ENCODE data around the gene FHOD1. TPM values are rescaled to one million over a fixed set of nuclear protein-coding genes. Genes with fewer than 3 reads are reported as not detected.

The FHOD1 gene
- polyA plus RNA-seq, 2 donors: 6.3 to 11.4 TPM

- no peaks in the 10 kb centered on the region for H3K27me3 ChIP-seq (ENCODE audit: control insufficient read depth in 1 of 2, insufficient read depth in 2 of 2, low read length in 2 of 2)
- H3K4me1 ChIP-seq (ENCODE audit: control insufficient read depth in 2 of 2, insufficient read depth in 2 of 2, low read length in 1 of 2): peaks cover 0 to 2% of the 10 kb centered on the region in 2 donors
- H3K9me3 ChIP-seq (ENCODE audit: control insufficient read depth in 2 of 2, insufficient read depth in 1 of 2, low read depth in 1 of 2, low read length in 1 of 2): no peaks in the 10 kb centered on the region
- WGBS, 2 donors: 88 to 91% methylated on average over 21 of the region's 21 CpGs
- peaks cover 0 to 6% of the 10 kb centered on the region in 2 donors for H3K36me3 ChIP-seq (ENCODE audit: control insufficient read depth in 2 of 2, insufficient read depth in 2 of 2, low read length in 1 of 2)
- H3K27ac ChIP-seq (ENCODE audit: low read depth in 2 of 2, low read length in 1 of 2): no peak overlapping the region
- H3K4me3 ChIP-seq (ENCODE audit: low read depth in 1 of 2, low read length in 2 of 2): no peak overlapping the region
Measured at GRCh38 chr16:67283826-67284555, 36.7 kb upstream of the FHOD1 start.

- WGBS, 2 donors: 92 to 97% methylated on average over 7 of the region's 7 CpGs
- H3K36me3 ChIP-seq (ENCODE audit: control insufficient read depth in 2 of 2, insufficient read depth in 2 of 2, low read length in 1 of 2): peaks cover 0 to 3% of the 10 kb centered on the region in 2 donors
- no peaks in the 10 kb centered on the region for H3K27me3 ChIP-seq (ENCODE audit: control insufficient read depth in 1 of 2, insufficient read depth in 2 of 2, low read length in 2 of 2)
- peaks cover 0 to 6% of the 10 kb centered on the region in 2 donors for H3K4me1 ChIP-seq (ENCODE audit: control insufficient read depth in 2 of 2, insufficient read depth in 2 of 2, low read length in 1 of 2)
- H3K9me3 ChIP-seq (ENCODE audit: control insufficient read depth in 2 of 2, insufficient read depth in 1 of 2, low read depth in 1 of 2, low read length in 1 of 2): no peaks in the 10 kb centered on the region
- H3K27ac ChIP-seq (ENCODE audit: low read depth in 2 of 2, low read length in 1 of 2): no peak overlapping the region
- H3K4me3 ChIP-seq (ENCODE audit: low read depth in 1 of 2, low read length in 2 of 2): no peak overlapping the region
Measured at GRCh38 chr16:67283039-67283825, 36.0 kb upstream of the FHOD1 start.

GRCh38 chr16:67282447-67282805 is 35.1 kb upstream of the FHOD1 start:
- H3K4me1 ChIP-seq (ENCODE audit: control insufficient read depth in 2 of 2, insufficient read depth in 2 of 2, low read length in 1 of 2): peaks cover 2 to 6% of the 10 kb centered on the region in 2 donors
- no peaks in the 10 kb centered on the region for H3K27me3 ChIP-seq (ENCODE audit: control insufficient read depth in 1 of 2, insufficient read depth in 2 of 2, low read length in 2 of 2)
- no peak overlapping the region for H3K4me3 ChIP-seq (ENCODE audit: low read depth in 1 of 2, low read length in 2 of 2)
- WGBS, 2 donors: 96 to 98% methylated on average over 10 of the region's 10 CpGs
- peaks cover 0 to 4% of the 10 kb centered on the region in 2 donors for H3K36me3 ChIP-seq (ENCODE audit: control insufficient read depth in 2 of 2, insufficient read depth in 2 of 2, low read length in 1 of 2)
- H3K9me3 ChIP-seq (ENCODE audit: control insufficient read depth in 2 of 2, insufficient read depth in 1 of 2, low read depth in 1 of 2, low read length in 1 of 2): no peaks in the 10 kb centered on the region
- H3K27ac ChIP-seq (ENCODE audit: low read depth in 2 of 2, low read length in 1 of 2): no peak overlapping the region

- Histone ChIP-seq H3K27ac (ENCODE audit: low read depth in 2 of 2, low read length in 1 of 2) (no peak overlapping the region), H3K4me1 (ENCODE audit: control insufficient read depth in 2 of 2, insufficient read depth in 2 of 2, low read length in 1 of 2) (peaks cover 5 to 6% of the 10 kb centered on the region in 2 donors), H3K27me3 (ENCODE audit: control insufficient read depth in 1 of 2, insufficient read depth in 2 of 2, low read length in 2 of 2) (no peaks in the 10 kb centered on the region), H3K36me3 (ENCODE audit: control insufficient read depth in 2 of 2, insufficient read depth in 2 of 2, low read length in 1 of 2) (peaks cover 0 to 6% of the 10 kb centered on the region in 2 donors), H3K4me3 (ENCODE audit: low read depth in 1 of 2, low read length in 2 of 2) (no peak overlapping the region), H3K9me3 (ENCODE audit: control insufficient read depth in 2 of 2, insufficient read depth in 1 of 2, low read depth in 1 of 2, low read length in 1 of 2) (no peaks in the 10 kb centered on the region)
- WGBS, 2 donors: 91 to 93% methylated on average over 14 of the region's 14 CpGs
Measured at GRCh38 chr16:67281536-67282446, 34.5 kb upstream of the FHOD1 start.

- Histone ChIP-seq H3K4me1 (ENCODE audit: control insufficient read depth in 2 of 2, insufficient read depth in 2 of 2, low read length in 1 of 2) (peaks cover 5 to 6% of the 10 kb centered on the region in 2 donors), H3K36me3 (ENCODE audit: control insufficient read depth in 2 of 2, insufficient read depth in 2 of 2, low read length in 1 of 2) (peaks cover 0 to 10% of the 10 kb centered on the region in 2 donors), H3K27me3 (ENCODE audit: control insufficient read depth in 1 of 2, insufficient read depth in 2 of 2, low read length in 2 of 2) (no peaks in the 10 kb centered on the region), H3K27ac (ENCODE audit: low read depth in 2 of 2, low read length in 1 of 2) (no peak overlapping the region), H3K4me3 (ENCODE audit: low read depth in 1 of 2, low read length in 2 of 2) (no peak overlapping the region), H3K9me3 (ENCODE audit: control insufficient read depth in 2 of 2, insufficient read depth in 1 of 2, low read depth in 1 of 2, low read length in 1 of 2) (no peaks in the 10 kb centered on the region)
- 93% methylated on average over 15 of the region's 15 CpGs for WGBS, 2 donors
Measured at GRCh38 chr16:67280090-67281015, 33.1 kb upstream of the FHOD1 start.

GRCh38 chr16:67279296-67280089 is 32.2 kb upstream of the FHOD1 start, which contains the start of gene PLEKHG4:
Gene PLEKHG4, plus strand, starts transcription at chr16:67279532. Its CDS starts 513 bp downstream, at chr16:67280045.
- H3K4me1 ChIP-seq (ENCODE audit: control insufficient read depth in 2 of 2, insufficient read depth in 2 of 2, low read length in 1 of 2): peaks cover 5 to 6% of the 10 kb centered on the region in 2 donors
- peak within 1 kb of the TSS; percentile 15 to 56 for H3K27ac ChIP-seq (ENCODE audit: low read depth in 2 of 2, low read length in 1 of 2)
- H3K4me3 ChIP-seq (ENCODE audit: low read depth in 1 of 2, low read length in 2 of 2): peak within 1 kb of the TSS; percentile 44 to 58
- no peaks in the 10 kb centered on the region for H3K9me3 ChIP-seq (ENCODE audit: control insufficient read depth in 2 of 2, insufficient read depth in 1 of 2, low read depth in 1 of 2, low read length in 1 of 2)
- H3K27me3 ChIP-seq (ENCODE audit: control insufficient read depth in 1 of 2, insufficient read depth in 2 of 2, low read length in 2 of 2): no peaks in the 10 kb centered on the region
- WGBS, 2 donors: 24 to 29% methylated on average over 70 to 83 of the region's 83 CpGs
- peaks cover 0 to 10% of the 10 kb centered on the region in 2 donors for H3K36me3 ChIP-seq (ENCODE audit: control insufficient read depth in 2 of 2, insufficient read depth in 2 of 2, low read length in 1 of 2)

GRCh38 chr16:67278773-67279295 is 31.6 kb upstream of the FHOD1 start:
- peaks cover 5 to 6% of the 10 kb centered on the region in 2 donors for H3K4me1 ChIP-seq (ENCODE audit: control insufficient read depth in 2 of 2, insufficient read depth in 2 of 2, low read length in 1 of 2)
- H3K9me3 ChIP-seq (ENCODE audit: control insufficient read depth in 2 of 2, insufficient read depth in 1 of 2, low read depth in 1 of 2, low read length in 1 of 2): no peaks in the 10 kb centered on the region
- H3K27ac ChIP-seq (ENCODE audit: low read depth in 2 of 2, low read length in 1 of 2): peak overlapping the region; percentile 15 to 56
- peak overlapping the region; percentile 44 to 58 for H3K4me3 ChIP-seq (ENCODE audit: low read depth in 1 of 2, low read length in 2 of 2)
- H3K27me3 ChIP-seq (ENCODE audit: control insufficient read depth in 1 of 2, insufficient read depth in 2 of 2, low read length in 2 of 2): no peaks in the 10 kb centered on the region
- 1 to 2% methylated on average over 41 to 42 of the region's 42 CpGs for WGBS, 2 donors
- H3K36me3 ChIP-seq (ENCODE audit: control insufficient read depth in 2 of 2, insufficient read depth in 2 of 2, low read length in 1 of 2): peaks cover 0 to 10% of the 10 kb centered on the region in 2 donors
